NCI-H146 treated with DMSO at 0.1 percent for 48 hours (cell line): ENCODE measurements around the gene GPR3.
A peak's percentile ranks its signal among the peaks of the same experiment; 100 is the strongest.
"Not testable (repeated sequence)": the region's sequence is repeated elsewhere in the genome, so short reads cannot be mapped to it uniquely, and the experiment has no call there.

Experiments used
- DNase-seq: peaks from one replicate; lab custom pipeline; 2025; ENCODE audit not compliant: unreplicated experiment; lab: John Stamatoyannopoulos, UW

Gene GPR3

DNA sequence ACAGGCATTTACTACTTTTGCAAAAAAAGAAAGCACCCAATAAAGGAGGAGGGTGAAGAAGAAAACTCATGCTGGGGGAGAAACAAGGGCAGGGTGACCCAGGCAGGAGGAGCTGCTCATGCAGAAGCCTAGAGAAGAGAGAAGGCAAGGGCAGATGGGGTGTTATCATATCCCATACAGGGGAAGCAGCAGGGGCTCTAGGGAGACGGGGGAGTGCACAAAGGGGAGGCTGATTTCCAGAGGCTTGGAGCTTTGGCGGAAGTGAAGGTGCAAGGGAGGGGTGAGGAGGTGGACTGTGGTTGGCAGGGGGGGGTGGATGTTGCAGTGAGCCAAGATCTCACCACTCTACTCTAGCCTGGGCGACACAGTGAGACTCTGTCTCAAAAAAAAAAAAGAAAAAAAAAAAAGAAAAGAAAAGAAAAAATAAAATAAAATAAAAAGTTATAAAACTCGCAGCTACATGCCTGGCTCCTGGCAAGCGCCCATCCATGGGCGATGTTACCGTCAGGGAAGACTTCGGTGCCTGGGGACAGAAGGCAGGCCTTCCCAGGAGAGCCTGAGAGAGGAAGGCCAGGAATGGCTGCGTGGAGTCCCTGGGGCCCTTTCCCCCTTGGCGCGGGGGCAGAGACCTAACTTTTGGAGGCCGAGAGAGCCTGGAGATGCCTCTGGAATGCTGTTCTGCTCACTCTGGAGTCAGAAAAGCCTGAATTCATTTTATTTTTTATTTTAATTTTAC lies 14.5 kb upstream of the GPR3 start:
- DNase-seq, result no peak

DNA sequence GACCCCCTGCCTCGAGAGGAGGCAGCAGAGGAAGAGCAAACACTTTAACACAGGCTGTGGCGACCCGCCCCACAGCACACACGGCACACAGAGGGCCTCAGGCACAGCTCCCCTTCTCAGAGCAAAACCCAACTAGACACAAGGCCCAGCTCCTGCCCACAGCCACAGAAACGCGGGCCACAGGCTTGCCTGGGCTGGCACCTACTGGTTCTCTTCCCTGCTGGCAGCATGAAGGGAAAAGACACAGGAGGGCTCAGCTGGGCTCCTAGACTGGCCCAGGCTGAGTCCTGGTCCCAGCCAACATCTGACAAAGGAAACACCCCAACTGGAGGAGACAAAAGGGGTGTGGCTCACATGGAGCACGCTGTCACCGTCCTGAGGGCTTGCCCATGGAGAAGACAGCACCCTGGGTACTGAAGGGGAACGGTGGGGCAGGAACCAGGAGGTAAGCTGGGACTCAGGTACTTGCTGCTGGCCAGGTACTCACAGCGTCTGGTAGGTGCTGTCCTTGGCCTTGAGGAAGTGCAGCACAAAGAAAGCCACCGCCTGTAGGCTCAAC lies 12.8 kb upstream of the GPR3 start:
- no peak for DNase-seq

DNA sequence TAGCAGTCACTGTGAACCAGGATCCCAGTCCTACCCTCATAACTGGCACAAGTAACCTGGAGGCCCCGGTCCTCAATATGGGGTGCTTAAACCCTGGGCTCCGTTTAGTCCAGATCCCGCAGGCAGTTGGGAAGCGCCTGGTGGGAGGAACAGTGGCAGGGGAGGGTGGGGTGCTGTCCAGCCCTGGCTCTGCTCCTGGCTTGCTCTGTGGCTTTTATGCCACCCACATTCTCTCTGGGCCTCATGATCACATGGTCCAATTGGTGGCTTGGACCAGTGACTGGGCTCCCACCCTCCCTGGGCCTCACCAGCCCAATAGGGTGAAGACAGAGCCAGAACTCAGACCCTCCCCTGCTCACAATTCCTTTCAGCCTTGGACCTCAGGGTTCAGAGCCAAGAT lies 12.2 kb upstream of the GPR3 start:
- DNase-seq, result no peak

DNA sequence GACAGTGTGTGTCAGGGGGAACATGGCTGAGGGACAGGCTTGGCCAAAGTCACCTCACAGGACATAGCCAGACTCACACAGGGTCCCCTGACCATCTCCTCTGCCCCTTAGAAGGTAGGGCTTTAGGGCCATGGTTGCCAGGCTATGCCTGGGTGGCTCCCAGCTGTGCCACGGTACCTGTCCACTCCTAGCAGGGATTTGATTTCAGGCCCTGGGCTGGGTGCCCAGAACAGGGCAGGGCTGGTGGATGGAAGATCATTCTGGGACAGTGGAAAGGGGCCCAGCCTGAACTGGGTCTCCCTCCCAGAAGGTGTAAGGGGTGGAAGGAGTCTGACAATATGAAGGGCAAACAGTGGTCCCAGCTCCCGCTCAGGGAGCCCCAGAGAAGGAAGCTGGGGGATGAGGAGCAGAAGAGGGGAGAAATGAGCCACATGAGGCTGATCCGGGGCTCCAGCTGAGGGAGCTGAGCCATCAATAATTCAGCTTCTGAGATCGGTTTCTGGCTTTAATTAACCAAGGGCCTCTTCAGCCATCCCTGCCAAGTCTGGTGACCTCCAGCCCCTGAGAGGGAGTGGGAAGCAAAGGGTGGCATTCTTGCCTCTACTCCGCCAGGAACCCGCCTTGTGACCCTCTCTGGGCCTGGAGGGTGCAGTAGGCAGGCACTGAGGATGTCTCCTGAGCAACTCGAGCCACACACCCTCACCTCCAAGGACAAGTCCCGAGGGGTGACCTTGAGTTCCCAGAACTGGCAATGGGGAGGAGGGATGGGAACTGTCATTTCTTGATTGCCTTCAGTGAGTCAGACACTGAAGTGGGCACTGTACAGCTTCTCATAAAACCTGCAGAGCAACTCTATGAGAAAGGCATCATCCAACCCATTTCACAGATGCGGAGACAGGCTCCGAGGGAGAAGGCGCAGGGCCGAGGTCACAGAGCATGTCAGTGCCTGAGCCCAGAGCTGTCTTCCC lies 11.4 kb upstream of the GPR3 start:
- DNase-seq, result no peak

DNA sequence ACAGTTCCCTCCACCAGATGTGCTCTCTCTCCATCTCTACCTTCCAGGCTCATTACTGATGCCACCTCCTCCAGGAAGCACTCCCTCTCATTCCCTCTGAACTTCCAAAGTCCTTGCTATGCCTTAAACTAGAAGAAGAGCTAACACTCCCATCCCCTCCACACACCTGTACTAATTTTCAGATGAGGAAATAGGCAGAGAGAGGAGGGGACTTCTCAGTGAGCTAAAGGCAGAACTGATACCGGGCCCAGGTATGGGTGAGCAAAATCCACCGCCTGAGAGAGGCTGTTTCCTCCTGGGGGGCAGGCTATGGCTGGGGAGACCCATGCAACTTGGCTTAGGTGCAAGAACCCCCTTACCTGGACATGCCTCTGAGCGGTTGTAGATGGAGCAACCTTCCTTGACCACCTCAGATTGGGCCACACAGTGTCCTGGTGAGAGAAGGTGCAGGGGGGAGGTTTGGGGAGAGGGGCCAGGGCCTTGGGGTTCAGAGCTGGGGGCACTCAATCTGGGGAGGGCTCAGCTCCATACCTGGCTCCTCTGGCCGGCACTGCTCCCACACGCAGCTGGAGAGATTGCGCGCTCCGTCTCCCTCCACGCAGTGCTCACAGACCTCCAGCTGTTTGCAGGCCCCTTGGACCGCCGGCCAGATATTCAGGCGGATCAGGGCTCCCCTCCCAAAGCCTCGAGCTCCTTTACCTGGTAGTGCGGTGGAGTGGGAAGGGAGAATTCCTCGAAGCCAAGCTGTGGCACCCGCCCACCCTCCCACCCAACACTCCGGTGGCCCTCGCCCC lies 10.3 kb upstream of the GPR3 start:
- DNase-seq, result no peak

DNA sequence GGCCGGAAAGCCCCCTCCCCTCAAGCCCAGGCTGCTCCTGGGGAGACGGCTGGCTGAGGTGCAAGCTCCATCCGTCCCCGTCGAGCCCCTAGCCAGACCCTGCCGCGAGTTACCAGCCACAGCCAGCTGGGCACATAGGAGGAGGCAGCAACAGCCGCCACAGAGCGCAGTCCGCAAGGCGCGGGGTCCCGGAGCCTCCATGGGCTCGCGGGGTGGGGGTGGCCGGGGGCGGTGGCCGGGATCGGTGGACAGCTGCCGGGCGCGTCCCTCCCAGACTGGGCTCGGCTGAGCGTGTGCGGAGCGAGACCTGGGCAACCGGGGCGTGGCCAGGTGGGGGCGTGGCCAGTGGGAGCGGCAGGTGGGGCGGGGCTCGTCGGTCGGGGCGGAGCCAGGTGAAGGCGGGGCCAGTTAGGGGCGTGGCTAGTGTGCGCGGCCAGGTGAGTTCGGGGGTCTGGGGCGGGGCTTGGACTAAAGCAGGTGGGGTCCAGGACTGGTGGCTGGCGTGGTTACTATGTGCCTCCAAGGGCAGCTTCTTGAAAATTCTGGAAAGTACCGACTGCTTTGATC lies 9.3 kb upstream of the GPR3 start, which contains the start of gene CD164L2:
Gene CD164L2 (minus strand): TSS at position 295 of the 567 bp plus-strand sequence. CDS start 94 bp downstream, at position 201.
- no peak for DNase-seq

DNA sequence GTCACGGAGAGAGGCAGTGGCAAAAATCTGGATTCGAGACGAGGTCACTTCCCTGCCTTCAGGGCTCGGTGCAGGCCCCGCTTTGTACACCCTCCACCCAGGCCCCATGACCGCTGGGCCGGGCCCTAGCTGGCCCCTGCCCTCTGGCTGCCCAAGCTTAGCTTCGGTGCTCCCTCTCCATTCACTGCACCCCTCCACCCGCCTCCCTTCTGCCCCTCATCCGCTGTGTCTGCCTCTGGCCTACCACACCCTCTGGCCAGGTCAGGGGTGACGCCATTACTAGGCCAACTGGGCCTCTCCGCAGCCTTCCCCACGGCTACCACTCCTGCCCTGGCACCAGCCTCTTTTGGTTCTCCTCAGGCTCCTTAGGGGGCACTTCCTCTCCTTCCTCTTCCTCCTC lies 8.8 kb upstream of the GPR3 start:
- no peak for DNase-seq

DNA sequence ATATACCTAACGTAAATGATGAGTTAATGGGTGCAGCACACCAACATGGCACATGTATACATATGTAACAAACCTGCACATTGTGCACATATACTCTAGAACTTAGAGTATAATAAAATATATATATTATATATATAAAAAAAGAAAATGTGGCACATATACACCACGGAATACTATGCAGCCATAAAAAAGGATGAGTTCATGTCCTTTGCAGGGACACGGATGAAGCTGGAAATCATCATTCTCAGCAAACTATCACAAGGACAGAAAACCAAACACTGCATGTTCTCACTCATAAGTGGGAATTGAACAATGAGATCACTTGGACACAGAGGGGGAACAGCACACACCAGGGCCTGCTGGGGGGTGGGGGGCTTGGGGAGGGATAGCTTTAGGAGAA lies 7.6 kb upstream of the GPR3 start:
- not testable (repeated sequence) for DNase-seq

DNA sequence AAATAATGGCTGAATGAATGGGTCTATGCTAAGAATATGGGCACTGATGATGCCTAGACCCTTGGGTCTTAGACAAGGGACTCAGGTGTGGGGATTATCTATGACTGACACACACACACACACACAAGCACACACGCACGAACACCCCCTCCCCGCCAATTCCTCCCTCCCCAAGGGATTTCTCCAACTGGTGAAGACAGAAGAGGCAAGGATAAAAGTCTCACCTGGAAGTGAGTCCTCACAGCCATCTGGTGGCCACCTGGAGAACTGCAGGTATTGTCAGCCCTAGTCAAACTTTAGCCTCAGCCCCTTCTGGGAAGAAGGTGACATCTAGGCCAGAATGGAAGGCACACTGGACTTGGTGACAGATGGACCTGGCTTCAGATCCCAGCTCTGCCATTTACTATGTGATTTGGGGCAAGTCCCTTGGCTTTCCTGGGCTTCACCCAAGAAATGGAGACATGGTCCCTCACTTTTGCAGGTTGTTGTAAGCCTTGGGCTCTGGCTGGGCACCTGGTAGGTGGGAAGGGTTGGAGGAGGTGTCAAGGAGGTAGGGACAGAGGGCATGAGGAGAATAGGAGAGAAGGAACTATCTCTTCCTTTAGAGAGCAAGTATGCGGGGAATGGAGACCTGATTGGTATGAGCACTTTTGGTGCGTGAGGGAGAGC lies 4.0 kb upstream of the GPR3 start:
- DNase-seq, result no peak

DNA sequence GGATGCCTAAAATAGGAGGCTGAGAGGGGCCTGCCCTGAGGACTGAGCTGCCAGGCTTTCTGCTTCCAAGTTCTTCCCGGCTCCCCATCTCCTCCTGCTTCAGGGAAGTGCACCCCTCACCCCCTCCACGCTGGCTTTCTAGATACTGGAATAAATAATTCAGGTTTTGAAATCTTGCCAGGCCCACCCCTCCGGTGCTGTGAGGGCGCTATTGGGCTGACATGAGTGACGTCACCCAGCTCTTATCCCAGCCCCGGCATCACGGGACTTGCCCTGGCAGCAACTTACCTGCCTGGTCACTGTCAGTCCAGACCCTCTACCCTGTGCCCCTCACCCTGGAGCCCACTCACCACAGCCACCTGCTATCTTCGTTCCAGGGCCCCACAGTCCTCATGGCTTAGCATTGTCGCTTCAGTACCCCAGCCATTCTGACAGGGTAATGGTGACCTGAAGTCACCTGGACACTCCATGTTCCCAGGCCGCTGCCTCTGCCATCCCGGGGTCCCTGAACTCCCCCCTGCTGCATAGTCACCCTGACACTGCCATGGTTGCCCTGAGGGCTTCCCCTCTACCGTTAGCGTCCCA lies 819 bp upstream of the GPR3 start:
- DNase-seq, result no peak

DNA sequence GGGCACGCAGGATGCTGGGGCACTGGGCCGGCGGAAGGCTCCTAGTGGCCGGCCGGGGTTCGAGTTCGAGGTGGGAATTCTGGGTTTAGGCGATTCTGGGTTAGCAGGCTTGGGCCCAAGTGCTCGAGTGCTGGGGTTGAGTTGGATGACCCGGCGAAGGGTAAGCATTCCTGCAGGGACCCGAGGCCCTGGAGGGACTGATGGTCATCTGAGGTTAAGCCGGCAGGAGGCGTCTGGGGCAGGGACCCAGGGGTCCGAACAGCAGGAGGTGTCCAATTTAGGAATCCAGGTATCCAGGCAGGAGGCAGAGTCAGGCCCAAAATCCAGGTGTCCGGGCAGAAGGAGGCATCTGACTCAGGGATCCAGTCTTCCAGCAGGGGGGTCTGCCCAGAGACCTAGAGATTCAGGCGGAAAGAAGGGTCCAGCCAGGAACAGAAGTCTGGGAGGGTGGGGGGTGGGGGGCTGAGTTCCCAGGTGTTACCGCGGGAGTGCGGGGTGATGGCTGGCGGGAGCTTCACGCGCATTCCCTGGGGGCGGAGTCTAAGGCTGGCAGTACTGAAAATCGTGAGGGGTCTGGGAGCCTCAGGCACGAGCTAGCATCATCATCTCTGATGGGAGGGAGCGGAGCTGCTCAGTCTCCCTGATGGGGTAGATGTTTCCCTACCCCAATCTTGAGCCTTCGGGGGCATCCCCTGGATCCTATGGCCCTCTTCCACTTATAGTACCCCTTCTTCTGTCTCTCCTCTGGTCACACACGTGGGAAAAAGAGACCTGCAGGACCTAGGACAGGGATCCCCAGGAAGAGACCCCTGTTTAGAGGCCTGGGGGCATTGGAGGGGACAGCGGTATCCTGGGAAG lies 585 bp downstream of the GPR3 start:
- DNase-seq, result no peak

DNA sequence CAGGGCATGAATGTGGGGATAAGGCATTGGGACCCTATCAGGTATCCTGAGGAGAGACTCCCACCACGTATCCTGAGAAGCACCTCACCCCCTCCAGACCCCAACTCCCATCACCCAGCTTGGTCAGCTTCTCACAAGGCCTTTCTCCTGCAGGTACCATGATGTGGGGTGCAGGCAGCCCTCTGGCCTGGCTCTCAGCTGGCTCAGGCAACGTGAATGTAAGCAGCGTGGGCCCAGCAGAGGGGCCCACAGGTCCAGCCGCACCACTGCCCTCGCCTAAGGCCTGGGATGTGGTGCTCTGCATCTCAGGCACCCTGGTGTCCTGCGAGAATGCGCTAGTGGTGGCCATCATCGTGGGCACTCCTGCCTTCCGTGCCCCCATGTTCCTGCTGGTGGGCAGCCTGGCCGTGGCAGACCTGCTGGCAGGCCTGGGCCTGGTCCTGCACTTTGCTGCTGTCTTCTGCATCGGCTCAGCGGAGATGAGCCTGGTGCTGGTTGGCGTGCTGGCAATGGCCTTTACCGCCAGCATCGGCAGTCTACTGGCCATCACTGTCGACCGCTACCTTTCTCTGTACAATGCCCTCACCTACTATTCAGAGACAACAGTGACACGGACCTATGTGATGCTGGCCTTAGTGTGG lies 1.3 kb downstream of the GPR3 start:
- DNase-seq, result no peak

DNA sequence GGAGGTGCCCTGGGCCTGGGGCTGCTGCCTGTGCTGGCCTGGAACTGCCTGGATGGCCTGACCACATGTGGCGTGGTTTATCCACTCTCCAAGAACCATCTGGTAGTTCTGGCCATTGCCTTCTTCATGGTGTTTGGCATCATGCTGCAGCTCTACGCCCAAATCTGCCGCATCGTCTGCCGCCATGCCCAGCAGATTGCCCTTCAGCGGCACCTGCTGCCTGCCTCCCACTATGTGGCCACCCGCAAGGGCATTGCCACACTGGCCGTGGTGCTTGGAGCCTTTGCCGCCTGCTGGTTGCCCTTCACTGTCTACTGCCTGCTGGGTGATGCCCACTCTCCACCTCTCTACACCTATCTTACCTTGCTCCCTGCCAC lies 1.8 kb downstream of the GPR3 start:
- no peak for DNase-seq

DNA sequence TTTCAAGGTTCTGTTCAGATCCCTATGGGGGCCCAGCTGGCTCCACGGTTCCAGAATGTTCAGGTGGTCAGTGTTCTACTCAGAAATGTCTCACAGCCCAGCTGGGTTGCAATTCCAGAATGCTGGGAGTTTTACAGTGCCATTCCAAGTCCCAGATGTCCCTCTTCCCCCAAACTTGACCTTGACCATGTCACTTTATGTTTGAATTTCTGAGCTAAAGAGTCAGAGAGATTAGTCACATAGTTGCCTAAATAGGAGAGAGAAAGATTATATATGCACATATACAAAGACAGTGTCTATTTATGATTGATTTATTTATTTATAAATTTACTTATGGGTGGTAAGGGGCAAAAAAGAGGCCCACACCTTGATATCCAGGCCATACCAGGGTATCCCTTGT lies 2.5 kb downstream of the GPR3 start:
- DNase-seq, result no peak

DNA sequence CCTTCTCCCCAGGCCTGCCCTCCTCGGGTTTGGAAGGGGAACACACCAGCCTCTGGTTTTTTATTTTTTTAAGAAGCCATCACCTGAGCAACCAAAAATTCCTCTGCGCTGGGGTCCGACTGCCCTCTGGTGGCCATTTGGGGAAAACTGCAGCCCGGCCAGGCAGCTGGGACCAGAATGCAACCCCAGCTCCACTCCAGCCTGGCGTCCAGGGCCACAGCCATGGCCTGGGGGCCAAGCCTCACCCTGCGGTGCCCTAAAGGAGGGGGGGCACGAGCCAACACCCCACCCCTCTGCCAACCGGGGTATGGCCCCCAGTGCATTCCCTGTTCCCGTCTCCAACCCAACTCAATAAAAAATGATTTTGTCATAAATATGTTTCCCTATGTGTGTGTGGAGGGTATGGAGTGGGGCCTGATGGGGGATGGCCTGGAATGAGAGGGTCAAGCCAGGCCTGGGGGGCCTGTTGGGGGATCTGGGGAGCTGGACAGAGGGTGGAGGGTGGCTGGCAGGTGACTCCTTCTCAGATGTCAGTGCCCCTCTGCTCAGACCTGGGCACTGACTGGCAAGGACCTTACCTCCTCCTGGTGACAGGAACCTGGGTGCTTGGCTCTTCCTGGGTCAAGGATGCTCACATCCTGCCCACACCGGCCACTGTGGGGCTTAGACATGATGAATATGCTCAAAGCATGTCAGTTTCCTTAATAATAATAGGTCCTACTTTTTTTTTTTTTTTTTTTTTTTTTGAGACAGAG lies 3.2 kb downstream of the GPR3 start:
- peak; percentile 40 for DNase-seq

DNA sequence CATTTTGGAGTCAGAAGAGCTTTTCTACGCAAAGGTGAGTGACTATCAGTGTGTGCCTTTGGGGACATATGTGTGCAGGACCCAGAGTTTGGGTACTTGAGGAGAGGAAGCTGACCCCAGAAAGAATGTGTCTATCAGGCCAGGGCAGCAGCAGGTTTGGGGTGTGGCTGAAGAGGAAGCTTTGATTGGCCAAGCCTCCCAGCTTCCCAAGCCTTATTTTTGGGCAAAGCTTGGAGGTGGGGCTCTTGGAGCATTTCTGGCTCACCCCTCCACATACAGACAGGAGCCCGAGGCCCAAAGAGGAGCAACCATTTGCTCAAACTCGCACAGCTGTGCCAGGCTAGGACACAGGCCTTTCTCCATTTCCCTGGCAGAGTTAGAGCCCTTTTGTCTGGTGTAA lies 4.7 kb downstream of the GPR3 start:
- DNase-seq, result no peak

DNA sequence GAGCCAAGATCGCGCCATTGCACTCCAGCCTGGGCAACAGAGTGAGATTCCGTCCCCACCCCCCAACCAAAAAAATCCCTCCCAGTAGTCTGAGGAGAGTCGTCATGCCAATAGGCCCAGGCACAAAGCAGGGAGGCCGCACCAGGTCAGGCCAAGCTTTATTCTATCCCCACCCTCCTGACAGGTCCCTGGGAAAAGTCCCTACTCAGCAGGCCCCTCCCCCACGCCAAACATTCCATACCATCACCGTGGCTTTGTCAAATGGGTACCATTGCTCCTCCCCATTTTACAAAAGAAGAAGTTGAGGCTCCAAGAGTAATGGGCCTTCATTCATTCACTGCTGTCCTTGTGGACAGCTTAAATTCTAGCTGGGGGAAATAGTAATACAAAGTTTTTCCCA lies 5.3 kb downstream of the GPR3 start:
- no peak for DNase-seq
